Nephron progenitor cell (in vitro differentiated cells): ENCODE results near the gene SPAG6.

Experiments
- DNase-seq: peaks from one replicate; pipeline ENCODE4 v3.0.0; 2021
- H3K27ac Mint-ChIP-seq: 2 replicates; pipeline ENCODE4 v1.8.0; 2021; ENCODE audit warnings: mild to moderate bottlenecking, moderate library complexity, mixed read lengths
- H3K27me3 Mint-ChIP-seq: 2 replicates; pipeline ENCODE4 v1.8.0; 2021; ENCODE audit warnings: mild to moderate bottlenecking, low read depth, mixed read lengths; ENCODE audit not compliant: poor library complexity
- H3K36me3 Mint-ChIP-seq: 2 replicates; pipeline ENCODE4 v1.8.0; 2021; ENCODE audit warnings: low read depth, mixed read lengths
- H3K4me1 Mint-ChIP-seq: 2 replicates; pipeline ENCODE4 v1.8.0; 2021; ENCODE audit warnings: mixed read lengths
- H3K4me3 Mint-ChIP-seq: 2 replicates; pipeline ENCODE4 v1.8.0; 2021; ENCODE audit warnings: mild to moderate bottlenecking, moderate library complexity, mixed read lengths
- H3K9me3 Mint-ChIP-seq: 2 replicates; pipeline ENCODE4 v1.8.0; 2021; ENCODE audit warnings: mild to moderate bottlenecking, moderate library complexity, mixed read lengths
- TF ChIP-seq, protein P1 (sequence below): fragments of 200-600 bp; sonication (generic); IDR thresholded peaks from 2 replicates; pipeline ENCODE4 v1.5.0; 2021; ENCODE audit warnings: antibody characterized with exemption

SPAG6 gene

DNA sequence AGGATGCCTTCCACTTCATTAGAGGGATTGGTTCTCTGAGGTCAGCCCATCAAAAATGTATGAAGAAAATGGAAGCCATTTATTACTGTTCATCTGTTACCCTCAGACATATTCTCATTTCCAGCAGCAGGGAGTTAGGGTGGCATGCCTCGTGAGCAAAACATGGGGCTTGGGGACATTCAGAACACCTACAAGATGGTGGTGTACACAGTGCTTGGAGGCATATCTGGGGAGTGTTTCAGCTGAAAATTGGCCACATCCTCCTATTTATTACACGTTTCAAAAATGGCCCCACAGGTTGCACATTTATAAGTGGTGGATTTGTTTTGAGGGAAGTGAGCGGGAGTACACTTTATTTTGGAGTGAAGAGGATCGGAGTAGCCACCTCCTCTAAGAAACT lies 93.4 kb downstream of the SPAG6 start:
- DNase-seq: no peak
- Mint-ChIP-seq H3K36me3 (no peaks in the 10 kb centered on the region), H3K27ac (no peak overlapping the region), H3K27me3 (peaks cover 4% of the 10 kb centered on the region), H3K4me1 (peaks cover 61% of the 10 kb centered on the region), H3K4me3 (peak overlapping the region; percentile 85), H3K9me3 (no peaks in the 10 kb centered on the region)
- TF ChIP-seq, protein P1, sequence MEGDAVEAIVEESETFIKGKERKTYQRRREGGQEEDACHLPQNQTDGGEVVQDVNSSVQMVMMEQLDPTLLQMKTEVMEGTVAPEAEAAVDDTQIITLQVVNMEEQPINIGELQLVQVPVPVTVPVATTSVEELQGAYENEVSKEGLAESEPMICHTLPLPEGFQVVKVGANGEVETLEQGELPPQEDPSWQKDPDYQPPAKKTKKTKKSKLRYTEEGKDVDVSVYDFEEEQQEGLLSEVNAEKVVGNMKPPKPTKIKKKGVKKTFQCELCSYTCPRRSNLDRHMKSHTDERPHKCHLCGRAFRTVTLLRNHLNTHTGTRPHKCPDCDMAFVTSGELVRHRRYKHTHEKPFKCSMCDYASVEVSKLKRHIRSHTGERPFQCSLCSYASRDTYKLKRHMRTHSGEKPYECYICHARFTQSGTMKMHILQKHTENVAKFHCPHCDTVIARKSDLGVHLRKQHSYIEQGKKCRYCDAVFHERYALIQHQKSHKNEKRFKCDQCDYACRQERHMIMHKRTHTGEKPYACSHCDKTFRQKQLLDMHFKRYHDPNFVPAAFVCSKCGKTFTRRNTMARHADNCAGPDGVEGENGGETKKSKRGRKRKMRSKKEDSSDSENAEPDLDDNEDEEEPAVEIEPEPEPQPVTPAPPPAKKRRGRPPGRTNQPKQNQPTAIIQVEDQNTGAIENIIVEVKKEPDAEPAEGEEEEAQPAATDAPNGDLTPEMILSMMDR: no peak

DNA sequence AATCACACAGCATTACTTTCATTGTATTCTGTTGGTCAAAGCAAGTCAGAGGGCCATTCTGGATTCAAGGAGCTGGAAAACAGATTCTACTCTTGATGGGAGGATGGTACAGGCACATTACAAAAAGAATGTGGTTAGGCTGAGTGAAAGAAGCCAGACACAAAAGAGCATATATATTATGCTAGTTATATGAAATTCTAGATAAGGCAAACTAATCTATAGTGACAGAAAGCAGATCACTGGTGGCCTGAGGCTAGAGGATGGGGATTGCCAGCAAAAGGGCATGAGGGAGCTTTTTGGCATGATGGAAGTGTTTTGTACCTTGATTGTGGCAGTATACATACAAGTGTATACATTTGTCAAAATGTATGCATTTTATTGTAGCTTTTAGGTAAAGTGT lies 96.8 kb downstream of the SPAG6 start:
- Mint-ChIP-seq H3K4me3 (no peak overlapping the region), H3K4me1 (peaks cover 47% of the 10 kb centered on the region), H3K36me3 (no peaks in the 10 kb centered on the region), H3K27me3 (no peaks in the 10 kb centered on the region), H3K9me3 (no peaks in the 10 kb centered on the region), H3K27ac (no peak overlapping the region)
- no peak for DNase-seq
- TF ChIP-seq, protein P1: no peak

DNA sequence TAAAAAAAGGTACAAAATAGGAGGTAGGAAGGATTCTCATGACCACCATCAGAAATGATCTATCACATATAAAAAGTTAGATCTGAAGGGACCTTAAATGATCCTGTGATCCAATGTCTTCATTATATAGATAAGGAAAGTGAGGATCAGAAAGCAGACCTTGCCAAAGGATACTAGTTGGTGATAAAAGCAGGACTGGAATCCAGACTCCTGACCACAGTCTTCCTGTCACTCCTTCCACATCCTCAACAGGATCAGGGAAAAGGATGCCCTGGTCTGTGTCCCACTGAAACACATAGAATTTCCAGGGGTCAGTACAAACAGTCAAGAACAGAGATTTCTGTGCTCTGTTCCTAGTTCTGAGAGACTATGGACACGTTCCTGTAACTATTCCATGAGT lies 97.2 kb downstream of the SPAG6 start:
- Mint-ChIP-seq H3K27ac (no peak overlapping the region), H3K36me3 (no peaks in the 10 kb centered on the region), H3K27me3 (no peaks in the 10 kb centered on the region), H3K4me3 (no peak overlapping the region), H3K4me1 (peaks cover 47% of the 10 kb centered on the region), H3K9me3 (no peaks in the 10 kb centered on the region)
- TF ChIP-seq, protein P1: no peak
- no peak for DNase-seq

DNA sequence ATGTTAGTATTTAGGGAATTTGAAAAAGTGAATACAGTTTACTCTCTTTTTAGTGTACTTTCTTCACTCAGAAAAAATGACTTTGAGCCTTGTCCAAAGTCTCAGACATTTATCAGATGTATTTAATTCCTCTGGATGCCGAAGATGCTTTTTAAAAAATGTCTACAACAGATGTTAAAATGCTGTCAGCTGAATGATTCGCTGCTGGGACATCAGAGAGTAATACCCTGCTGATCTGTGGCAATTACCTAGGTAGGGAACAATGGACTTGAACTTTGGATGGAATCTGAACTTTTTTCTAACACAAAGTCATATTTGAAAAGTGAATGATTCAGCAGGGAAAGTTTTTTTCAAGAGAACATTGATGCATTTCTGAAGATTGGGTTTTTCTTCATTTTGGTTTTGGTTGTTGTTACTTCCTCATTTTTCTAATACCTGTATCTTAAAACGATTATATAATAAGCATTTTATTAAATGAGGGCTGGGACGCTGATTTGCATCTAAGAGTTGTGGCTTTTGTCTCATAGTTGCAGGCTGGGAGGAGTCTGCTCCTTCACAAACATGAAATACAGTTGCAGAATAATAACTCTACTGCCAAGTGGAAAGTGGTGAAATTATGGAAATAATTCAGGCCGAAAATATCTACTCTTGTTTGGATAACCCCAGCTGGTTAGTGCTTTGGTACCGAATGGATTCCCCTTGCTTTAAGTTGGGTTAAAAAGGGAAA lies 98.0 kb downstream of the SPAG6 start:
- H3K4me1 Mint-ChIP-seq: peaks cover 38% of the 10 kb centered on the region
- H3K27ac Mint-ChIP-seq: no peak overlapping the region
- H3K9me3 Mint-ChIP-seq: no peaks in the 10 kb centered on the region

DNA sequence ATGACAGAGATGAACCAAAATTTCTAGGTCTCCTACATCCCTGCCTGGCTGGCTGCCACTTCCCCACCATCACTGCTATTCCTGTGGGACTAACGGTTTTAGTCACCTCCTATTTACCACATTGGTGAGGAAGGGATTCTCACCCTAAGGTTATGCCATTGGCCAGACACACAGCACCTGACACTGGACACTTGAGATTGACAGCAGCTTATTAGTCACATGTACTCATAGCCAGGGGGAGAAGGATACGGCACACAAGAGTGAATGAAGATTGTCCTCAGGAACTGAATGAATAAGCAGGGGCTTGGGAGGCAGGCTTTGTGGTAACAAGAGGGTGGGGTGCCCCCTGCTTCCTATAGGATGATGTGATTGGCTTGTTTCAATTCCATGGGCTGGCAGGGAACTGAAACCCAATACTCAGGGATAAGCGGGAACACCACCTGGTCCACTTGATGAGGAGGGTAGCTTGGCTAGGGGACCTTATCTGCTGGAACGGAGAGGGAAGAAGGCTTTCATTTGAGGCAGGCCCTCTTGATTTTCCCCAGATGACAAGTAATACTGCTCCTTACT lies 99.0 kb downstream of the SPAG6 start:
- Mint-ChIP-seq H3K36me3 (no peaks in the 10 kb centered on the region), H3K4me3 (no peak overlapping the region), H3K4me1 (peaks cover 29% of the 10 kb centered on the region), H3K27me3 (no peaks in the 10 kb centered on the region), H3K9me3 (no peaks in the 10 kb centered on the region), H3K27ac (no peak overlapping the region)
- TF ChIP-seq, protein P1: no peak
- DNase-seq: no peak

More for the DNA sequence above, 98.0 kb downstream of the SPAG6 start:
- no peak overlapping the region for H3K4me3 Mint-ChIP-seq
- H3K27me3 Mint-ChIP-seq: no peaks in the 10 kb centered on the region
- DNase-seq: no peak
- TF ChIP-seq, protein P1: no peak
- H3K36me3 Mint-ChIP-seq: no peaks in the 10 kb centered on the region

DNA sequence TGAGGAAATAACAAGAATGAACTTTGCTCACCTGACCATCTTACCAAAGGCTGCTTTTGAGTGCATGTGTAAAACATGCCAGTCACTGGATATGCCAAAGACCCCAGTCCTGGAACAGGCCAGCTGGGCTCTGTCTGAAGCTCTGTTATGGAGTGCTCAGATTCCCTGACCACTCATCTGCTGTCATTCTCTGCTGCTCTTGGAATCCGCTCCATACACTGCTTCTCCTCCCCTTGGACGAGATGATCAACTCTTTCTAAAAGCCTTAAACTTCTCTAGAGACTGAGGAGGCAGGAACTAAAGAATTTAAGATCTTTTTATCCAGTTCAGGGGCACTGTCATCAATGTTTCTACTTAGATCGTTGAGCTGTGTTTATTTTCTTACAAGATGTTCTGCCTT lies 100.2 kb downstream of the SPAG6 start:
- Mint-ChIP-seq H3K27me3 (no peaks in the 10 kb centered on the region), H3K4me1 (peaks cover 18% of the 10 kb centered on the region), H3K27ac (no peak overlapping the region), H3K4me3 (no peak overlapping the region), H3K36me3 (no peaks in the 10 kb centered on the region), H3K9me3 (peaks cover 10% of the 10 kb centered on the region)
- no peak for DNase-seq
- TF ChIP-seq, protein P1: no peak
